GM11168 (cell line): ENCODE data around the gene DRG2.

ENCODE experiments used
- in situ Hi-C: fragments of 300-500 bp; cut with MboI; formaldehyde crosslinking; loops from one replicate; pipeline ENCODE4 v1.12.0; 2022; ENCODE audit warnings: low sequenced_read_pairs; ENCODE audit not compliant: unreplicated experiment

The DRG2 gene

DNA sequence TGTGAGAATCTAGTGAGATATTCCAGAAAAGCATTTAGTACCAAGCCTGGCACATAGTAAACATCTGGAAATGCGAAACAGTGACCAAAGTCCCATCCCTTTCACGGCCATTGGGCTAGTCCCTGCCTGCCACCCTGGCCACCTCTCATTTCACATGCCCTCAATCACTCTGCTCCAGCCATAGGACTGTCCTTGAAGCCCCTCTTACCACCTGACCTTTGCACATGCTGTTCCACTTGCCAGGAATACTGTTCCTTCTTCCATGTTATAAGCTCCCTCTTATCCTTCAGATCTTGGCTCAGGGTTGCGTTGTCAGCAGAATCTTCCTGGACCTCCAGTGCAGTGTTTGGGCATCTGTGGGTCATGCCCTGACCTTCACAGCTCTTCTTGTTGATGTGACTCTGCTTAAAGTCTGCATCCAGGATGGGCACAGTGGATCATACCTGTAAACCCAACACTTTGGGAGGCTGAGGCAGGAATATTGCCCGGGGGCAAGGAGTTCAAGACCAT is 22.9 kb downstream of the DRG2 start:
- in situ Hi-C loops, result no loop called here

DNA sequence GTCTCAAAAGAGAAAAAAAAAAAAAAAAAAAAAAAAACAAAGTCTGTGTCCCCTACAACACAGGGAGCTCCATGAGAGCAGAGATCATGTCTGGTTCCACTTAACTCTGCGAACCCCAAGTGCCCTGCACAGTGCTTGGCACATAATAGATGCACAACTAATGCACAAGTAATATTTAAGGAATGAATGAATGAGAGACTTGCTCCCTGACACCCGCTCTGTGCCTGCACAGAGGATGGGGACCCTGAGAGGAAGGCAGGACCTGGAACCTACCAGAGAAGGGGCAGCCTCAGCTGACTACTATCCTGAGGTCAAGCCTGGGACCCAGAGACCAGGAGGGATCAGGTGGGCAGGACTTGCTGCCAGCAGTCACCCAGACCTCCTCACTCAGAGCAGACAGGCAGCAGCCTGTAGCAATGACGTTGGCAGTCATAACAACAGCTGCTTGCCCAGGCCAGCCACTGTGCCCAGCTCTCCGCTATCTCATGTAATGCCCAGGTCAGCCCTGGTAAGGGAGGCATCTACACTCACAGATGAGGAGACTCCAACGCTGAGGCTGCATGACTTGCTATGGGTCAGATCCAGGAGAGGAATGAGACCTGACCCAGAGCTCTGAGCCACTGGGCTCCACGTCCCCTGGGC is 23.7 kb downstream of the DRG2 start:
- in situ Hi-C loops, result no loop called here

- in situ Hi-C loops, result no loop called here
Observed at GRCh38 chr17:18115517-18115916, 27.8 kb downstream of the DRG2 start.

GRCh38 chr17:18116078-18116477 is 28.3 kb downstream of the DRG2 start:
- in situ Hi-C loops, result no loop called here

DNA sequence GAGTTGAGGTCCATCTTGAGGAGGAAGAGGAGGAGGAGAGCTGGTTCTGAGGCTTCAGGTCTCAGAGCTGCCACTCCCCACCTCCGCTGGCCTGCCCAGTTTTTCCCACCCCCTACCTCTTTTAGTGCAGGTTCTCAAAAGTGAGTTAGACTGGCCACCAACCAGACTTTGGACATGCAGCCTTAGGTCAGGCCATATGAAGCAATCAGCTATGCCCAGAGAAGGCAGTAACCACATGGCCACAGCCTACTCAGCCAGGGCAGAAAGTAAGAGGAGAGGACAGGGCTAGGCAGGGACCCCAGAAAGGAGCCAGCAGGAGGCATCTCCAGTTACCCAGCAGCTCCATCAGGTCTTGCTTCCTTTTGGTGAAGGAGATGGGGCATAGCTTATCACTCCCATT is 29.8 kb downstream of the DRG2 start:
- in situ Hi-C loops, result no loop called here

- in situ Hi-C loops, result no loop called here
Observed at GRCh38 chr17:18117982-18118975, 30.5 kb downstream of the DRG2 start.

DNA sequence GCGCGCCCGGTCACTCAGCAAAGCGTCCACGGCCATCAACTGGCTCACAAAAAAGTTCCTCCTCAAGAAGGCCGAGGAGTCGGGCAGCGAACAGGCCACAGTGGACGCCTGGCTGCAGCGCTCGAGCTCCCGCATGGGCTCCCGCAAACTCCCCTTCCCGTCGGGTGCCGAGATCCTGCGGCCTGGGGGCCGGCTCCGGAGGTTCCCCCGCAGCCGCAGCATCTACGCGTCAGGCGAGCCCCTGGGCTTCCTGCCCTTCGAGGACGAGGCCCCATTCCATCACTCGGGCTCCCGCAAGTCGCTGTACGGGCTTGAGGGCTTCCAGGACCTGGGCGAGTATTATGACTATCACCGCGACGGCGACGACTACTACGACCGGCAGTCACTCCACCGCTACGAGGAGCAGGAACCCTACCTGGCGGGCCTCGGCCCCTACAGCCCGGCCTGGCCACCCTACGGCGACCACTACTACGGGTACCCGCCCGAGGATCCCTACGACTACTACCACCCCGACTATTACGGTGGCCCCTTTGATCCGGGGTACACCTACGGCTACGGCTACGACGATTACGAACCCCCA is 31.5 kb downstream of the DRG2 start:
- in situ Hi-C loops, result no loop called here

GRCh38 chr17:18119938-18120337 is 32.2 kb downstream of the DRG2 start:
- in situ Hi-C loops, result no loop called here

DNA sequence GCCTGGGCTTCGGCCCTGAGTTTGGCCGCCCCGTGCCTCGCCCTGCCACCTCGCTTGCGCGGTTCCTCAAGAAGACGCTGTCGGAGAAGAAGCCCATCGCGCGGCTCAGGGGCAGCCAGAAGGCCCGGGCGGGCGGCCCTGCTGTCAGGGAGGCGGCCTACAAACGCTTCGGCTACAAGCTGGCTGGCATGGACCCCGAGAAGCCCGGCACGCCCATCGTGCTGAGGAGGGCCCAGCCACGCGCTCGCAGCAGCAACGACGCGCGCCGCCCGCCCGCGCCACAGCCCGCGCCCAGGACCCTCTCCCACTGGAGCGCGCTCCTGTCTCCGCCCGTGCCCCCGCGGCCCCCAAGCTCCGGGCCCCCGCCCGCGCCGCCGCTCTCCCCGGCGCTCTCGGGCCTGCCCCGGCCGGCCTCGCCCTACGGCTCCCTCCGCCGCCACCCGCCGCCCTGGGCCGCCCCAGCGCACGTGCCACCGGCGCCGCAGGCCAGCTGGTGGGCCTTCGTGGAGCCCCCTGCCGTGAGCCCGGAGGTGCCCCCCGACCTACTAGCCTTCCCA is 32.8 kb downstream of the DRG2 start:
- in situ Hi-C loops, result no loop called here

GRCh38 chr17:18121144-18121910 is 33.6 kb downstream of the DRG2 start:
- in situ Hi-C loops, result no loop called here

DNA sequence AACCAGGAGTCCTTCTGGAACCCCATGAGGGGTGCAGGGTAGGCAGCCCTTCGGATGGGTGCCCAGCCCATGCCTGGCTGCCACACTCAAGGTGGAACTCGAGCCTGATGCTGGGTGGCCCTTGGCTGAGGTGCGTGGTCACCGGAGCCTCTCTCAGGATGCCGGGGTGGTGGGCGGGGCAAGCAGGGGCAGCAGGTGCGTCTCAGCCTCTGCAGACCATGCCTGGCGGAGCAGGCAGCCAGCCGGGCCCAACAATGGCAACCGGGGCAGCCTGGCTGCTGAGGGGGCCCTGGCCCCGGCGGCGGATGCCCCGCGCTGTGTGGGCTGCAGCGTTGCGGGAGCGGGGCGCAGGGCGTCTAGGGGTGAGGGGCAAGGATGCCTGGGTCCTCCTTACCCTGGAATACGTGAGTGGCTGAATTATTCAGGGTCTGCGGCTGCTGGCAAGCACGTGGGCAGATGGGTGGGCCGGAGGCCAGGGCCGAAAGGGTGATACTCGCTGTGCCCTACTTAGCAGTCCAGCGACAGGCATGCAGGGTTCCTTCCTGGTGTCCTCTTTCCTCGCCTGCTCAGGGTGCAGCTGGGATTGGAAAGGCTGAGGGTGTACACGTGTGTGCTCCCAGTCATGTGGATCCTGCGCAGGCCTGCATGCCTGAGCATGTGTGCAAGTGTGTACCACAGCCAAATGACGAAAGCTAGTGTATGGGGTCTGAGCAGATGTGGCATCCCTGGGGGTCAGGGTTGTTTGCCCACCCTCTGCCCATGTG is 35.4 kb downstream of the DRG2 start:
- in situ Hi-C loops, result no loop called here

DNA sequence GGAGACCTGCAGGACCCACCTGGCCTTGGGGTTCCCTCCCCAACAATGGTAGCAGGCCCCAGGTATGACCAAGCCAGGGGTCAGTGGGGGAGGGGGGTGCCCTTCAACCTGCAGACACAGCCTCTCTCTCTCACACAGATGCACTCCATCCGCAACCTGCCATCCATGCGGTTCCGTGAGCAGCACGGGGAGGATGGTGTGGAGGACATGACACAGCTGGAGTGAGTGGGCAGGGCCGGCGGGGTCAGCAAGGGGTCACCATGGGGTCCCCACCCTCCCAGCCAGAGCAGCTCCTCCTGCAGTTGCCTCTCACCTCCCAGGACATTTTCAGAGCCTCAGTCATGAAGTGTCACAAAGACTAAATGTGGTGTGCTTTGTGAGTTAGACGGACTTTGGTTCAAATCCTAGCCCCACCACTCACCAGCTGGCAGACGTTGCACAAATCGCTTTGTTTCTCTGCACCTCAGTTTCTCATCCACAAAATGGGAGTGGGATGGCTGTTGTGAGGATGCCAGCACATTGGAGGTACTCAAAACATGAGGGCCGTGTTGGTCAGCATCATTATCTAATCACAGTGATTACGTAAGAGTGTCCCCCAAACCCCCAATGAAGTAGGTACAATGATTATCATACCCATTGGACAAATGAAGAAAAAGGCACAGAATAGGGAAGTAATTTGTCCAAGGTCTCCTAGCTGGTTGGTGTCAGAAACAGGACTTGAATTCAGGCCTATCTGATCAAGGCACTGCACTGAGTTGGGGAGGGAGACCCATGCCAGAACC is 36.8 kb downstream of the DRG2 start:
- in situ Hi-C loops, result no loop called here

DNA sequence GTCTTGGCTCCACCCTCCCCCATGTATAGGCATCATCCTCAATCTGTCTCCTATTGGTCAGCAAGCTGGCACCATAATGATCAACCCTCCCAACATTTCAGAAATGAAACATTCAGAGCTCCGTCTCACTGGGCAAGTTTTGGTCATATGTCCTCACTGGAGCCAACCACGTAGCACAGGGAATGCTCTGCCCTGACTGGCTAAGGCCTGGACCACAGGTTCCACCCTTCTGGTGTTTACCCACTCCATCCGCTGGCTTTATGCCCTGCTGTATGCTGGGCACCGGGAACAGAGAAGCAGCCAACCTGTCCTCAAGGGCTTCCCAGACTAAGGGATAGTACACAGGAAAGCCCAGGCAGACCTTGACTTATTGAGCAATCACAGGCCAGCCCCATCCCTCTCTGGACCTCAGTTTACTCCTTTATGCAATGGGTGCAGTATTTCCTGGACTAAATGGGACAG is 41.3 kb downstream of the DRG2 start:
- in situ Hi-C loops, result no loop called here

DNA sequence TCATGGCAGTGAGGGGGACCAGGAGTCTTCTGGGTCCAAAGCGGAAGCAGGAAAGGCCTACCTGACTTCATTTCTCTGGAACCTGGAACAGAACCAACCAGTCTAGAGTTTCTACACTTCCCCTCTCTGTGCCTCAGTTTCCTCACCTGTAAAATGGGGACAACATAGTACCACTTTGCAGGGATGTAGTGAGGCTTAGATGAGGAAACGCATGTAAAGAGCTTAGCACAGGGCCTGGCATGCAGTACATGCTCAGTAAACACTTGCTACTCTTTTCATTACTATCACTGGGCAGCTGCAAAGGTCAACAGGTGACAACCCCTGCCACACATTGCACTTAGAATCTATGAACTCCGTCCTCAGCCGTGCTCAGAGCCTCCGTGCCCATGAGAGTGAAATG is 45.0 kb downstream of the DRG2 start:
- in situ Hi-C loops, result no loop called here

- in situ Hi-C loops, result no loop called here
Observed at GRCh38 chr17:18136357-18136756, 48.6 kb downstream of the DRG2 start.

DNA sequence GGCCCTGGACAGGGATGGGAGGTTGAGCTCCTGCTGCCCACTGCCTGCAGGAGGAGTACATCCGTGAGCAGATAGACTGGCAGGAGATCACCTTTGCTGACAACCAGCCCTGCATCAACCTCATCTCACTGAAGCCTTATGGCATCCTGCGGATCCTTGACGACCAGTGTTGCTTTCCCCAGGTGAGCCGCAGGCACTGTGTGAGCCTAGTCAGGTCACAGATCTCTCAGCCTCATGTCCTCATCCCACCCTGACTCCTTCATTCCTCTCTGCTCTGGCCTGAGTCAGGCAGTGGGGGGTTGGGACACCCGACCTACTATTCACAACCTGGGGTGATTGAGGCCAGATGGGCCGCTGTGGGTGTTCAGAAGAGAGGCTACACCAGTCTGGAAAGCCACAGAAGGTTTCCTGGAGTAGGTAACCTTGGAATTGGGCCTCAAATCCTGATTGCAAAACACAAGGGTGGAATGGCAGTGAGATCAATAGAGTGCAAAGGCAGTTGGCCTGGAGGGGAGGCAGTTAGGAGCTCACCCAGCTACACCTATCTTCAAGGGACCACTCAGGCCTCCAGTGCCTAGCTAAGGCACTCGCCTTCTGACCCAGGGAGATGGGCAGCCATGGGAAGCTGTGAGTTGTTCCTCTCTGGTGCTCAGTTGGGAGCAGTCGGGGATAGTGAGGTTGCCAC is 50.5 kb downstream of the DRG2 start:
- in situ Hi-C loops, result no loop called here

DNA sequence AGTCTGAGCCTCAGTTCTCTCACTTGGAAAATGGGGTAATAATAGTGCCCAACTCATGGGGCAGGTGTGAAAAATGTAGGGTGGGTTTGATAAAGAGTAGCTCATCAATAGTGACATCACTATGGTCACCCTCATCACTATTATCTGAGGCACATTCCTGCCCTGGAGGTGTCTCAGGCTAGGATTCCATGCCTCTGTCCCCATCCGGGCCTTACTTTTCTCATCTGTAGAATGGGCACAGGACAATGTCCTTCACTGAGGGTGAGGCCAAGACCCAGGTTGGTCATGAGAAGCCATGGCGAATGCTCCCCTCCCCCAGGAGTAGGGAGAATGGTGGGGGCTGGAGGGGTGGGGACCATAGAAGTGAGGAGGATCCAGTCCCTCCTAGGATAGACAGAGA is 51.3 kb downstream of the DRG2 start:
- in situ Hi-C loops, result no loop called here

DNA sequence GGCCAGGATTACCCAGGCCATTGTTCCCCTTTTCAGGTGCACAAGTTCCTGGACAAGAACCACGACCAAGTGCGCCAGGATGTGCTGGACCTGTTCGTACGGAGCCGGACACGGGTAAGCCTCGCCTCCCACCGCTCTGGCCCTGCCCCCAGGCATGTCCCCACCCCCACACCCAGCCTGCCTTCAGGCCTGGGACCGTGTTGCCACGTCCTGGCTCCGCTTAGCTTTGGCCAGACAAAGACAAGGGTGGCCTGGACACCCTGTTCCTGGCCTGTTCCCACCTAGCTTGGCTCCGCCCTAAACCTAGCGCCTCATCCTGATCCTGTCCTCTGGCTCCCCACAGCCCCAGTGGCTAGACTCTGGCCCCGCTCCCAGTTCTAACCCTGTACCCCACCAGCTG is 51.8 kb downstream of the DRG2 start:
- in situ Hi-C loops, result no loop called here
